NCI-H1105 treated with DMSO at 0.1 percent for 48 hours (cell line): Measurements from ENCODE around the gene RTP4.

Experiments used
- DNase-seq: peaks from one replicate; lab custom pipeline; 2025; lab: John Stamatoyannopoulos, UW

The RTP4 gene, protein sequence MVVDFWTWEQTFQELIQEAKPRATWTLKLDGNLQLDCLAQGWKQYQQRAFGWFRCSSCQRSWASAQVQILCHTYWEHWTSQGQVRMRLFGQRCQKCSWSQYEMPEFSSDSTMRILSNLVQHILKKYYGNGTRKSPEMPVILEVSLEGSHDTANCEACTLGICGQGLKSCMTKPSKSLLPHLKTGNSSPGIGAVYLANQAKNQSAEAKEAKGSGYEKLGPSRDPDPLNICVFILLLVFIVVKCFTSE

DNA sequence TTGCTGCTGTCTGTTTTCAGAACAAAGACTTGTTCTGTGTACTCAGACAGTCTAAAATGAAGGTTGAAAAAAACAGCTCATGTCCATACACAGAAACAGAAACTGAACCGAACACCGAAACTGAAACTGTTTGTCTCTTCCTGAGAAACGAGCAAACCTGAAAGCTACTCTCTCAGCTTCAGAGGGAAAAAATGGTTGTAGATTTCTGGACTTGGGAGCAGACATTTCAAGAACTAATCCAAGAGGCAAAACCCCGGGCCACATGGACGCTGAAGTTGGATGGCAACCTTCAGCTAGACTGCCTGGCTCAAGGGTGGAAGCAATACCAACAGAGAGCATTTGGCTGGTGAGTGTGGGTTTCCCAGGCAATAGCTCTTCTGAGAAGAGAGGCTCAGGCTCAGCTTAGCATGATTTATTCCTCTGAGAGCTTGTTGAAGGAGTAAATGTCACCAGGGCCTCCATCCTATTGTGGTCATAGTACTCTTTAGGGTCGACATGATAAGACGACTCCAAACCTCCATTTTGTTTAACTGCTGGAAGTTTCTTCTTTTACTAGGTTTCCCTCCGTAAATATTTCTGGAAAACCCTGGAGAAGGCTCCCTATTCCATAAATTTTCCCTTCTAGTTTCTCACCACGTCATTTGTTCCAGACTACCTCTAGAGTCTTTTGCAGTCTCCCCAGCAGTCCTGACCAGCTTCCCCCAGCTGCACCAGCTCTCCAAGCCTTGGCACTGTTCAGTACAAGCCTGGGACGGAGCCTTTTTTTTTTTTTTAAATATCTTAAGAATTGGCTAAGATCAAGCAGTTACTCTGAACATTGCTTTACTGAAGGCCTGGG is at the start of gene RTP4:
RTP4 (plus strand) TSS at position 135 of the 838 bp plus-strand sequence; CDS start at position 192, 57 bp downstream.
- DNase-seq, result no peak

DNA sequence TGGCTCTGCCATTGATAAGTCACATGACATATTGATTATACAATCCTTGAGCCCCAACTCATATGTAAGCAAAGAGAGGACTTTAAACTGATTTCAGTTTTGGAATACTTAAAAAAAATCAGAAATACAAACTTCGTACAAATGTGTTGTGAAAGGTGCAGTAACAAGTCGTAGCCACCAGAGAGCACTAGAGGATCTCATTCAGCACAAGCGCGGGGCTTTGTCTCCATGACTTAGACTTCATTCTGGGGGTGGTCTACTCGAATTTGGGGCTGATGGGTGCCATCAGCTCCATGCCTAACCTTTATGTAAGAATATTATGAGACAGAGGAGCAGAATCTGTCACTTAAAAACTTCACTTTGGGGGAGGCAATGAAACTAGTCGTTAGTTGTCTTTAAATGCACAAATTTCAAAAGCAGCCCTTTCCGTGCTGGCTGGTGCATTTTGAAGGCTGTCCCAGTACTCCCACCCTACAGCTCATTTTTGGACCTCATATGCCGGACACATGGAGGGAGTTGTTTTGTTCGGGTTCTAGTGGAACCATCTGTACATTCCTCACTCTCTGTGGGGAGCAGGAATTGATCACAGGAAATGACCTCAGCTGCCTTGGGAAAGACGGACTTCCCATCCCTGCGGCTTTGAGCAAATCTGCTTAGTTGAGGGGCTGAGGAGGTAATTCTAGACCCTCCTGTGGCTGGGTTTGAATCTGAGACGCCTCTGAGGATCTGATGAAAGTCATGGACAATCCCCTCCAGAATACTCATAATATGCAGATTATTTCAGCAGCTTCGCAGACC is 49.2 kb upstream of the RTP4 start:
- peak; percentile 71 for DNase-seq

DNA sequence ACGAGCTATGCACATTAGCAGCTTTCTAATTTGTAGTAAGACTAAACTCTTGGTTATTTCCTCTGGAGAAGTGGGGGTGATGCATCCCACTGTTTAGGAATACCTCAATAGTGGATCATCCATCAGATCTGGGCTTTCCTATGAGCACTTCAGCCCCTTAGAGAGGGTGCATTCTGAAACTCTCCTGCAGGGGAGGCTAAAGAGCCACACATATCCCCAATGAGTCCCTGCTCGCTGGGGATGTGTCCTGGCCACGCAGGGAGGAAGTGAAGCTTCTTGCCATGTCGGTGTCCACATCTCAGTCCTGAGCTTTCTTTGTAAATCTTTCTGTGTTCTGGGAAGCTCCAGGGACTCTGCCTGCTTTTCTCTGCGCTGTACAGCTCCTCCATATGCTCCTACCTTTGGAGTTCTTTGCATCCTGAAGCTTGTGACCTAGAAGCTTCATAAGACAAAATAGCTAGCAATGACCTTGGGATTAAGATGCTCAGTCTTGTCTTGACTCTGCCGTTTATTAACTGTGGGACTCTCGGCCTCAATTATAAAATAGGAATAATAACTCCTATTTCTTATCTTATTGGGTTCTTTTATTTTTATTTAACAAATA is 48.4 kb upstream of the RTP4 start:
- DNase-seq, result peak; percentile 72

DNA sequence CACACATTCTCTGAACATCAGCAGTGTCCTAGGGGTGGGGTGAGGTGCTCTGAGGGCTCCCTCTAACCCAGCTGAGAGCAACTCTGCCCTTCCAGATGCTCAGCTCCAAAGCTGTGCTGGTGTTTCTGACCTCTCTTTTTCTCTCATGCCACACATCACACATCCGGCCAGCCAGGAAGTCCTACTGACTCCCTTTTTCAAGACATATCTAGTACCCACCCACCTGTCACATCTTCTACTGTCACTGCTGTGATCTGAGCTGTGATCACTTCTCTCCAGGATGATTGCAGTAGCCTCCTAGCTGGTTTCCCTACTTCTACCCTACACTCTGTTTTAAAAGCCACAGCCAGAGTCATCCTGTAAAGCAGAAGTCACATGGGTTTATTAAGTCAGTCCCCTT is 46.4 kb upstream of the RTP4 start:
- no peak for DNase-seq

DNA sequence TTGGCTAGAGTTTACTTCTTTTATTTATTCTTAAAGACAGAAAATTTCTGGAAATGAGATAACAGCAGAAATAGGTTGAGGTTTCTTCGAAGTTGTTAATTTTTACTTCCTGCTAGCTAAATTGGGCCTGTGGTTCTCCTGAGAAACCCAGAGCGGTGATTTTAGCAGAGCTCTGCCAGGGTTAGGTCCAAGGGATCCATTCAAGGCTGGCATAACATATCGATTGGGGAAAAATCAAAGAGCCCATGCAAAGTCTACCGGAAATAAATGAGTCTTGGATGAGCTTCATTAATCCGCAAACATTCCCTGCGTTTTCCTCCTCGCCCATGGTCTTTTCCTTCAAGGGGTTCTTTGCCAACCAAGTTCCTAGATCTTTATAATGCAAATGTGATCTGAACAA is 45.9 kb upstream of the RTP4 start:
- DNase-seq, result no peak

DNA sequence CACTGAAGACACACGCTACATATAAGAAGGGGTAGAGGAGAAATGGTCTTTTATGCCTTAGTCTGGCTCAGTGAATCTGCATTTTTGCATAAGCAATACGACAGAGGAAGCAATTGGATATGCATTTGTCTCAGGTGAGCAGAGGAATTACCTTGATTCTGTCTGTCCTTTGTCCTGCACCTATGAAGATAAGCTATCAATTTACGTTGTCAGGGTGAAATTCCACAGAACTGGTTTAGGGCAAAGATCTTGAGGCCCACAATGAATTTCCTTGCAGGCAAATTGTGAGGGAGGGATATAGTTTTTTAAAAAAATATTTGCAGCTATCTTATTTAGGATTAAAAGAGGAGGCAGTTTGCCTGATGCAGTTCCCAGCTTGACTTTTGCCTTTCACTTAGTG is 45.1 kb upstream of the RTP4 start:
- DNase-seq, result no peak

DNA sequence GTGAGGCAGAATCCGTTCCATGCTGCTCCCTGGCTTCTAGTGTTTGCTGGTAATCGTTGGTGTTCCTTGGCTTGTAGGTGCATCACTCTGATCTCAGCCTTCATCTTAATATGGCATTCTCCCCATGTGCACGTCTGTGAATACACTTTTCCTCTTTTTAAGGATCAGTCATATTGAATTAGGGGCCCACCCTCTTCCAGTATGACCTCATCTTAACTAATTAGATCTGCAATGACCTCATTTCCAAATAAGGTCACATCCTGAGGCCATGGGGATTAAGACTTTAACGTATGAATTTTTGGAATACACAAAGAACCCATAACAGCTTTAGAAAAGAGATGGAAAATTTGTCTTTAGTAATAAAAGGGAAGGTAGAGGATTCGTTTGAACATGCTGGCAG is 42.6 kb upstream of the RTP4 start:
- no peak for DNase-seq

DNA sequence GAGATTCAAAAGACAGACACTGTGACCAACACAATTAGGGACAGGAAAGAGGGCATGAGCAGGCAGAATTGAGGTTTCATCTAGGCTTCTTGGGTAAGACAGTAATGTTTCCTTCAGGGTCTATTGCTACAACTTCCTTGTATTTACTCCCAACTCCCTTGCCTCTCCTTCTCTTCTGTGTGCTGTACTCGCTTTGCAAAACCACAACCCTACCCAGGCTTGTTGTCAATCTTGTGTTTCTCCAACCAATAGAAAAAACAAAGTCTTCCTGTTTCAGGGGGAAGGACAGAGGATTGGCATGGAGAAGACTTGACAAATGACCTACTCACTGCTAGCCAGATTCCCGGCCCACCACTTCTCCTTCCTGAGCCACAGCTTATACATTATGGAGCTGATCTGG is 40.3 kb upstream of the RTP4 start:
- DNase-seq, result no peak

DNA sequence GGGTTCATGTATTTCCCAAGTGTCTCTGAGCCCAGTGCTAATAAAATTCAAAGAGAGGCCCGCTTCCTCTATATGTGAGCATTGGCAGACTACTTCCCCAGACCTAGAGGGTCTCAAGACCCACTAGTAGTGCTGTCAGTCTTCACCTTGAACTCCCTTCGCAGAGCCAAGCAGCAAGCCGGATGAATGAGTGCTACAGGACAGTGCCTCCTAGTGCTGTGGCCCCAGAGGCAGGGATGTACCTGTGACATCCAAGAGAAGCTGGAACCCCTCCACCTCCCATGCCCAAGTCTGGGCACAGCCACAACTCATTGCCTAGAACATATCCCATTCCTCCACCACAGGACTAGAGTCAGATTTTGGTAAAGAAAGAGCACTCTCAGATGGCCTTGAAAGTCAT is 39.5 kb upstream of the RTP4 start:
- DNase-seq, result no peak

DNA sequence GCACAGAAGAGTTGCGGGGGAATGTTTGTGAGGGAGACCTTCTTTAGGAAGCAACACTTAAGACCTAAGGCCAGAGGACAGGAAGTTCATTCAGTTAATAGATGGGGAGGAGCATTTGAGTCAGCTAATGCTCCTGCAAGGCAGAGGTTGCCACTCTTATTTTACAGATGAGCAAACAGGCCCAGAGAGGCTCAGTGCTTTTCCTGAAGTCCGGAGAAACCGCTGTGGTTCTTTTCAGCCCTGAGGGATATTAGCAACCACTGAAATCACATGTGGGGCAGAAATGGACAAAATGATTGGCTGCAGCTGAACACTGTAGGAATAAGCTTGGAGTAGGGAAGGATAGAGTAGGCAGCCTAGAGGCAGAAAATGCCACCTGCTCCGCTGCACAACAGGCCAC is 33.3 kb upstream of the RTP4 start:
- DNase-seq, result no peak

DNA sequence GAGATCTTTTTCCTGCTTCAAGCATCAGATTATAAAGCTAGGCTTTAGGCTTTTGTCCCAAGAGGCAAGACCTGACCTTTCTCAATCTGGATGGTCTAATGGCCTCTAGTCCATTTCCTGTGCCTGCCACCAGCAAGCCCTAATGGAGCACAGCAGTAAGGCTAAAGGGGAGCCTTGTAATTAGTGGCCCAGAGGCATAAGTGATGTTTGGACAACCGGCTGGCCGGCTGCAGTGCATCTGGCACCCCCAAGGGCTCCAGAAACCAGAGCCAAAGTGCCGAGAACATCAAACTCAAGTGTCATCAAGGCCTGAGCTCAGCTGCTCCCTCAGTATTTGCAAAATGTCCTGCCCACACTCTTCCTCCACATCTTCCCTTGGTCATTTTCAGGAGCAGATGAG is 31.9 kb upstream of the RTP4 start:
- DNase-seq, result no peak

DNA sequence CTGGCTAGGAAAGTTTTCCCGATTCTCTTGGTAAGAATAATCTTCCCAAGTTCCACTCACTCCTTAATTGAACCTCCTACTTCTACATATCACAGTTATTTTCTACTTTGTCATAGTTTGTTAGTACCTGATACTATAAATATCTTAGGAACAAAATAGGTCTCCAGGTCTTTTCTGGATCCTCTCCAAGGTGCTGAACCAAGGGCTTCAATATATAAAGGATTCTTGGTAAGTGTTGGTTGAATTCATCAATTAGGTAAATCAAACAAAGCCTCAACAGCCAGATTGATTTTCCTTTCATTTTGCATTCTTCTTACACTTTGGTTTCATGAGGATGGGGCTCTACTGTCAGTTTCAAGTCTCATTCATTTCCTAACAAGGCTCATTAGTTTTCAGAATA is 27.6 kb upstream of the RTP4 start:
- no peak for DNase-seq

DNA sequence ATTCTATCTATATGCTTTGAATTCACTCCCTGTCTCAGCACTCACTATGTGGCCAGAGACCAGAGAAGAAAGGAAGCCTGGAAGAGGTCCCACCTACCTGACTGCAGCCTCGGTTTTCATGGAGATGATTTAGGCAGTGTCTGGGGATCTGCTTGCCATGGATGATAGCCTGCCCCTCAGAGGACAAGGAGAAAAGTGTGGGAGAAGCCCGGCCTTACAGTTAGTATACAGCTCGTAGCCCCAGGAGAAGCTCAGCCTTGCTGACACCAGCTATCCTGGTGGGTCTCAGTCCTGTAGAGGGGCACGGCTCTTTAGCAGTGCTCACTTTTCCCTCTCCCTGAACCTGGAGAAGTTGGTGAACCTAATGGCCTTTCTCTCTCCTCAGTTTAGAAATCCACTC is 25.9 kb upstream of the RTP4 start:
- no peak for DNase-seq

DNA sequence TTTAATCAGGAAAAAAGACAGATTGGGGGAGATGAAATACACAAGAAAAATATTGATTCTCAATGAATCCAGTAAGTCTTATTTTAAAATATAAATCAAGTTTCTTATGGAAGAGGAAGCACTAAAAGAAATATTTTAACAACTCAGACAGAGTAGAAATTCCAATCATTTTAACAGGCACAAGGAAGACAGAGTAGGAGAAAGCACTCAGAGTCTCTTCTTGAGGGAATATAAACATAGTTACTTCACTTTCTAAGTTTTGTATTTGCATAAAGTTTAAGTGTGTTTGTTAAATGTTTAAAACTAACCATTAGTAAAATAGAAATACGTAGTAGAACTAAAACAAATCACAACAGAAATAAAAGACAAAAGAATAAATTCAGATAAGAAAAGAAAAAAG is 24.5 kb upstream of the RTP4 start:
- DNase-seq, result no peak

DNA sequence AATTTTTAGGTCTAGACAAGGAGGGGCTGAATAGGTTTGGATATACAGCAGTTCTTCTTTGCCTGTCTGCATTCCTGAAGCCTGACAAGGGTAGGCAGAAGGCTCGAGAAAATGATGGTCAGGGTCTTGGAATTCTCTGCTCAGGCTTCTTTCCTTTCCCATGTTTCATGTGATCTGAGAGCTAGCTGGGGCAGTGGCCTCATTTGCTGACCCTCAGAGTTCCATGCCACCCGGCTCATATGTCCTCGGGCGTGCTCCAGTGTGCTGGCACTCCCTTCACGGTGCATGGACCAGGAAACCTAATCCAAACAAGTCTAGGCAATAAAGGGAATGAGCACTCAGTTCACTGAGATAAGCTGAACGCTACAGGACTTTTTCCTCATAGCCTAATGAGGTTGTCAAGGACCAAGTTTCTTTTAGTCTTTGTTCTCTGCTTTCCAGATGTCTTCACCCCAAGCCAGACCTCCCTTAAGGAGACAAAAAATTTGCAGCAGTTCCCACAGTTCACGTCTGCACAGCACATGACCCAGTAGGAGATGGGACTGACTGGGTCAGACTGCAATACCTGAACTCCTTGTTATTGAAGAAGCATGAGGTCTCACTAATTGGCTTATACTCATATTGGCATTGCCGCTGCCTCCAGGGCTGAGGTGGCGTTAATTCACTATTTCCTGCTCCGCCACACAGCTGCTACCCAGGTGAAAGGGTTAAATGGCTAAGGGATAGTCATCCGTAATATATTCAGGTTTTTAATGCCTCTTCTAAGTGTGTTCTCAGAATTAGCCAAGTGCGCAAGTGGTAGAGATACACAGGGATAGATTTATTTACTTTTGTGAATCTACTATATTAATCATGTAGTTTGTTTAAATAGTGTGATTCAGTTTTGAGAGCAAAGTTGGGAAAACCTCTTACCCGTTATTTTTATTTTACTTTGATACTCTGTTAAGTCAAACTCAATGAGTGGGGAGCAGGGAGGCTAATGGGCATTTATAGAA is 15.3 kb upstream of the RTP4 start:
- DNase-seq, result no peak

DNA sequence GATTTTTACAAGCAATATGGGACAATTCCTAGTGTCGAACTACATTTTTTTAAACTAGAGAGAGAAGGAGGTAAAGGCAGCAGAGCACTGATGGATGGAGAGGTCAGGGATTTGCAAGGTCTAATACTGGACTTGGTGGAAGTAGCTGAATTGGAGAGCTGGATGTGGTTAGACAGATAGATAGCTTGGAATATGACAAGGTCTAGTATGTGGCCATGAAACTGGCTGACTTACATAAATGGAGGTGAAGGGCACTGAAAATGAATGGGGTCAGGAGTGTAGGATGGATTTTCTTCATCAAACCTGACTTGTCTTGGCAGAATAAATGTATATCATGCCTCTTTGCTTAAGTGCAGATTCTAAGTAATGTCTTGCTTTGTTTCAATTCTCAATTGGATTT is 10.1 kb upstream of the RTP4 start:
- DNase-seq, result no peak

DNA sequence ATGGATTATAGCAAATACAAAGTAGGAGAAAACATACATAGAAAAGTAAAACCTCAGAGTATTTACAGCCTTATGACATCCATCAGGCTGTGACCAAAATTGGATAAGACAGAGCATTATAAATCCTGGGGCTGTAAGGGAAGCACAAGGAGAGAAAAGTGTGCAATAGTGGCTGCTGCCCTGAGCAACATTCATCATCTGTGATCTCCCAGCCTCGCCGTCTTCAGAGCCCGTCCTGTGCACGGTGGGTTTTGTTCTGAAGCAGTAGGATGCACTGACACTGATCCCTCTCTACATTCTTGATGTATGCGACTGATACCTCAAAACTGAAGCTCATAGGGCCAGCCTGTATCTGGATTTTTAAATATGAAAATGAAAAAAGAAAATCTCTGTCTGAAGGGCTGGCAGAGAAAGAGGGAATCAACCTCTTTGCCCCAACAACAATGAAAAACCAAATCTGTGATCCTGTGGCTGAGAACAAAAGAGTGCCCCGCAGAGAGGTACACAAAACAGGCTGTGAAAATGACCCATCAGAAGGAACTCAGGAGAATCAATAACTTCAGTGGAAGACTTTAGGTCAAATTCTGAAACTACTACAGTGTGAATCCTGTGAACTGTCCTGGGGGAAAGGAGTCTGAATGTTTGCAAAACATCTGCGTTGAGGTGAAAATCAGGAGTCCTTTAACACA is 8.2 kb upstream of the RTP4 start:
- no peak for DNase-seq

DNA sequence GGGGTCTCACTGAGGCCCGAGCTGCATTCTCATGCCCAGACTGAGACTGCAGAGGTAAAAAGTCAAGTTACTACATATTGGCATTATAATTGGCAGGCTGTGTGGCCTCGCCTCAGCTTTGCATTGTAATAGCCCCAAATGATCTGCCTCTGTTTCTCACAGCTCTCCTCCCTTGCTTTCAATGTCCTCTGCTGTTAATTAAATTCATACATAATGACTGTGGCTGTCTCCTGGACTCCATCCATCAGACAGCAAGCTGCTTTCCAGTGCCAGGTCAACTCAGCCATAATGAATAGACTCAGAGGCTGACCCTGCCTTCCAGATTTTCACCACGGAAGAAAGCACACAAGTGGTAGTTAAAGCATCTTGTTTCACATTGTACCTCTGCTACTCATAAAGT is 7.6 kb upstream of the RTP4 start:
- peak; percentile 27 for DNase-seq

DNA sequence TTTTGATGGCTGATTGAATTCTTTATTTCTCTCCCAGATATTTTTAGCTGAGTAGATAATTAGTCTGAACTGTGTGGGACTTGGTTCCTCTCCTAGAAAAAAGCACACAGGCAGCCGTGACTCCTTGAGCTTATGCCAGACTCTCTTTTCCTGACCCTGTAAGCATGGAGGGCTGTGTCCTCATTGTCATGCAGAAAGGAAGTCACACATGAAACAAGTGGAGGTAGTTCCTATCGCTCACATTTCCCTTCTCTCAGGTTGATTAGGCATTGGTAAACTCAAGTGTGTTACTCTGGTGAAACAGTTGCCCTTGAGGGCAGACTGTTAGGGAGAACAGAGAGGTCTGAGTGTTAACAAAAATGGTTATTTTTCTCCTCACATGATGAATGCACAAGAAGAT is 6.3 kb upstream of the RTP4 start:
- no peak for DNase-seq

DNA sequence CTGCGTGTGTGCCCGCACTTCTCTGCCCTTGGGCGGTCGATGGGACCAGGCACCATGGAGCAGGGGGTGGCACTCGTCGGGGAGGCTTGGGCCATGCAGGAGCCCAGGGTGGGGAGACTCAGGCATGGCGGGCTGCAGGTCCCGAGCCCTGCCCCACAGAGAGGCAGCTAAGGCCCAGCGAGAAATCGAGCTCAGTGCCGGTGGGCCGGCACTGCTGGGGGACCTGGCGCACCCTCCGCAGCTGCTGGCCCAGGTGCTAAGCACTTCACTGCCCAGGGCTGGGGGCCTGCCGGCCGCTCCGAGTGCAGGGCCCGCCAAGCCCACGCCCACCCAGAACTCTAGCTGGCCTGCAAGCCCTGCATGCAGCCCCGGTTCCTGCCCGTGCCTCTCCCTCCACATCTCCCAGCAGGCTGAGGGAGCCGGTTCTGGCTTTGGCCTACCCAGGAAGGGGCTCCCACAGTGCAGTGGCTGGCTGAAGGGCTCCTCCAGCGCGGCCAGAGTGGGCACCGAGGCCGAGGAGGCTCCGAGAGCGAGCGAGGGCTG is 553 bp upstream of the RTP4 start:
- DNase-seq, result no peak
